Measurements from ENCODE around the gene MMP14.

GRCh38 chr14:22852599-22852939, 16.2 kb downstream of the MMP14 start:
- TF ChIP-seq SAP130 (CRISPR knock-in tag; IDR thresholded peaks at IDR 0.05; ENCODE audit: low read depth) (no peak), FOXO1 (CRISPR knock-in tag; IDR thresholded peaks at IDR 0.05) (no peak), HDAC6 (IDR thresholded peaks at IDR 0.05; ENCODE audit: low read depth, low read length) (no peak), PHF8 (CRISPR knock-in tag; IDR thresholded peaks at IDR 0.05) (no peak), ZNF776 (CRISPR knock-in tag; IDR thresholded peaks at IDR 0.05) (no peak), SP2 (CRISPR knock-in tag; IDR thresholded peaks at IDR 0.05) (no peak), ZNF431 (CRISPR knock-in tag; IDR thresholded peaks at IDR 0.05; ENCODE audit: borderline replicate concordance, low read depth) (no peak), ZNF879 (CRISPR knock-in tag; IDR thresholded peaks at IDR 0.05) (no peak), ZNF512 (CRISPR knock-in tag; IDR thresholded peaks at IDR 0.05) (no peak), CTCF (CRISPR knock-in tag; IDR thresholded peaks at IDR 0.05) (no peak), TFDP1 (CRISPR knock-in tag; IDR thresholded peaks at IDR 0.05; ENCODE audit: borderline replicate concordance) (no peak), EZH2 (conservative IDR thresholded peaks at IDR 0.05; ENCODE audit: low read depth, low read length) (no peak), ZNF3 (CRISPR knock-in tag; IDR thresholded peaks at IDR 0.05) (no peak)
